SK-N-MC (cell line): ENCODE data around the gene CYP27A1.

Source experiments
- EZH2 ChIP-seq: fragments of 200-600 bp; sonication (generic); IDR thresholded peaks from one replicate; pipeline ENCODE4 v1.6.1; 2017; ENCODE audit warnings: antibody characterized with exemption
- POLR2AphosphoS5 ChIP-seq: IDR thresholded peaks from 2 replicates; pipeline ENCODE4 v1.6.1; 2012; ENCODE audit warnings: mild to moderate bottlenecking, low read depth, low read length, borderline replicate concordance

DNA sequence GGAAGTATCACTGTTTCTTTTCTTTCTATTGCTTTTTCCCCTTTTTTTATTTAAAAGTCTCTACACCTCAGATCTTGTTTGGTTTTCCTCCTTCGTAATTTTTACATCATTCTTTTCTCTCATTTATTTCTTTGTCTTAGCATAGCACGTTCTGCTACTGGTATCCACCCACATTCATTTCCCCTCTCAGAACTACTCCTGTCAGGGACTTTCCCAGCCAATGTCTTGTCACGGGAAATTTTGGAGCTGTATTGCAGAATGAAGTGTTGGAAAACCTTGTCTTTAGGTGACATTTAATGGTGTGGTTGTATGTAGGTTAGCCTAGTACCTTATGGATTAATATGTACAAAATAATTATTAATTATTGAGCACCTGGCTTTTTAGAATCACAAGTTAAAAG, 37.3 kb upstream of the CYP27A1 start:
- TF ChIP-seq EZH2, result no peak
- TF ChIP-seq POLR2AphosphoS5, result no peak
